BLaER1 treated with 17β-estradiol and CSF1 and Interleukin-3, amounts not matched to agents 10 nM and 100 nM (cell line): ENCODE measurements around the gene CHID1.
A peak's percentile ranks its signal among the peaks of the same experiment; 100 is the strongest.

ENCODE experiments used
- H3K27ac ChIP-seq, 11 experiments: shearing (Covaris generic); formaldehyde crosslinking; 2 replicates each; pipeline ENCODE4 v1.8.1; 2022
- H3K27me3 ChIP-seq, 11 experiments: shearing (Covaris generic); formaldehyde crosslinking; 2 replicates each; pipeline ENCODE4 v1.8.1; 2022
- H3K36me3 ChIP-seq, 11 experiments: shearing (Covaris generic); formaldehyde crosslinking; 2 replicates each; pipeline ENCODE4 v1.8.1; 2022
- H3K4me1 ChIP-seq, 10 experiments: shearing (Covaris generic); formaldehyde crosslinking; 2 replicates each; pipeline ENCODE4 v1.8.1; 2022
- H3K4me2 ChIP-seq, 11 experiments: shearing (Covaris generic); formaldehyde crosslinking; 2 replicates each; pipeline ENCODE4 v1.8.1; 2022
- H3K4me3 ChIP-seq, 10 experiments: shearing (Covaris generic); formaldehyde crosslinking; 2 replicates each; pipeline ENCODE4 v1.8.1; 2022
- H3K9ac ChIP-seq, 11 experiments: shearing (Covaris generic); formaldehyde crosslinking; 2 replicates each; pipeline ENCODE4 v1.8.1; 2022
- H3K9me3 ChIP-seq, 11 experiments: shearing (Covaris generic); formaldehyde crosslinking; replicated peaks in 1 of 11; 2 replicates each; pipeline ENCODE4 v1.8.1; 2022
- H4K20me1 ChIP-seq, 11 experiments: shearing (Covaris generic); formaldehyde crosslinking; 2 replicates each; pipeline ENCODE4 v1.8.1; 2022
- Cebpa-rat ChIP-seq, 11 experiments: shearing (Covaris generic); IDR thresholded peaks; 2 replicates each; pipeline ENCODE4 v1.8.1; 2022

The CHID1 gene

DNA sequence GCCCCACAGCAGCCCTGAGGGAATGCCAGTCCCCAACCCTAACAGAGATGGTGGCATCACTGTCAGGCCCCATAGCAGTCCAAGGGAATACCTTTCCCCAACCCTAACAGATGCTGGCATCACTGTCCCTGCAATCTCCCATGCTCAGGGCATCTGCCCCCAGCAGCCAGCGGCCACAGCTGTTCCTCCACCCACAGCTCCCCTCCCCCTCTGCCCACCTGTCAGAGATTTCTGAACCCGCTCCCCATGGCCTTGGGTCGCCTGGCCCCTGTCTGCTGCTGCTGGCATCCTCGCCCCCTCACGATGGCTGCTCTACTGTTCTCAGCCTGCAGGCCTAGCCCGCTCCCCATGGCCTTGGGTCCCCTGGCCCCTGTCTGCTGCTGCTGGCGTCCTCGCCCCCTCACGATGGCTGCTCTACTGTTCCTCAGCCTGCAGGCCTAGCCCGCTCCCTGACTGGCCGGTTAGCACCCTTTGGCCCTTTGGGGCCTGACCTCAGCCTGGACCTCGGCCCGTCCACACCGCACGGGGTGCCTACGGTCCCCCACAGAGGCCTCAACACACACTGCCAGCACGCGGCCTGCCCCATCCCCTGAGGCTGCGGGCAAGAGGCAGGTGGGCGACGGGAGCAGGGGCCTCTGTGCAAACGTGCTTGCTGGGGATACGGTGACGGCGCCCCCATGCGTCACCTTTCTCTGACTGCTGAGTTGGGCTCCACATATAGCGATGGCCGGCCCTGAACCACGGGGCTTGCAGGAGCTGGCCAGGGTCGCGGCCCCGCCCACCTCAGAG is 20.7 kb downstream of the CHID1 start:
- H3K36me3 ChIP-seq, result peaks cover 30 to 69% (median 40%) of the 10 kb centered on the region in 11 experiments
- H3K27me3 ChIP-seq, result no peaks in the 10 kb centered on the region
- no peaks in the 10 kb centered on the region for H3K9me3 ChIP-seq
- H3K27ac ChIP-seq, result no peak overlapping the region
- H3K4me3 ChIP-seq, result no peak overlapping the region
- peak overlapping the region in 2 of 11 experiments; percentile 46 to 72; a peak in 2 of 22 replicates for H3K4me2 ChIP-seq
- peaks cover 0 to 29% (median 22%) of the 10 kb centered on the region in 10 experiments; a peak in 18 of 20 replicates for H3K4me1 ChIP-seq
- TF ChIP-seq Cebpa-rat (IDR thresholded peaks at IDR 0.05), result no peak
- peak overlapping the region in 1 of 11 experiments; percentile 52; a peak in 1 of 22 replicates for H3K9ac ChIP-seq
- peaks cover 0 to 94% (median 59%) of the 10 kb centered on the region in 11 experiments; a peak in 18 of 22 replicates for H4K20me1 ChIP-seq

DNA sequence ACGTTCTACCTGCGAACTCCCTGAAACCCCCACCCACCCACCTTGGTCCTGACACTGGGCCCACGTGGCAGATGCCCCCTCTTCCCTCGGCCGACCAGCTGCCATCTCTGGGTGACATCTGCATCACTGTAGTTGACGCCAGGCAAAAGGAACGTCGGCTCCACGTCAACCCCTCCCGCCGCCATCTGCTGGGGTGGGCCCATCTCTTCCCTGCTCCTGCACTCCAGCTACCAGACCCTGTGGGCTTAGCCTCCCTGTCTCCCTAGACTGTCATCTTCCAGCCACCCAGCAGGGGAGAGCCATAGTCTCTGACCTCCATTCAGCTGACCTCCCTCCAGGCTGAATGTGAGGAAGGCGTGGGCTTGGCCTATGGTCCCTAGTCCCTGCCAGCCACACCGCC is 21.4 kb downstream of the CHID1 start:
- no peaks in the 10 kb centered on the region for H3K27me3 ChIP-seq
- H3K9me3 ChIP-seq, result no peaks in the 10 kb centered on the region
- peaks cover 0 to 29% (median 22%) of the 10 kb centered on the region in 10 experiments; a peak in 18 of 20 replicates for H3K4me1 ChIP-seq
- H3K36me3 ChIP-seq, result peaks cover 34 to 72% (median 41%) of the 10 kb centered on the region in 11 experiments
- peaks cover 0 to 94% (median 59%) of the 10 kb centered on the region in 11 experiments; a peak in 17 of 22 replicates for H4K20me1 ChIP-seq
- H3K4me2 ChIP-seq, result no peak overlapping the region
- no peak for TF ChIP-seq Cebpa-rat (IDR thresholded peaks at IDR 0.05)
- H3K4me3 ChIP-seq, result no peak overlapping the region
- no peak overlapping the region for H3K27ac ChIP-seq
- no peak overlapping the region for H3K9ac ChIP-seq

DNA sequence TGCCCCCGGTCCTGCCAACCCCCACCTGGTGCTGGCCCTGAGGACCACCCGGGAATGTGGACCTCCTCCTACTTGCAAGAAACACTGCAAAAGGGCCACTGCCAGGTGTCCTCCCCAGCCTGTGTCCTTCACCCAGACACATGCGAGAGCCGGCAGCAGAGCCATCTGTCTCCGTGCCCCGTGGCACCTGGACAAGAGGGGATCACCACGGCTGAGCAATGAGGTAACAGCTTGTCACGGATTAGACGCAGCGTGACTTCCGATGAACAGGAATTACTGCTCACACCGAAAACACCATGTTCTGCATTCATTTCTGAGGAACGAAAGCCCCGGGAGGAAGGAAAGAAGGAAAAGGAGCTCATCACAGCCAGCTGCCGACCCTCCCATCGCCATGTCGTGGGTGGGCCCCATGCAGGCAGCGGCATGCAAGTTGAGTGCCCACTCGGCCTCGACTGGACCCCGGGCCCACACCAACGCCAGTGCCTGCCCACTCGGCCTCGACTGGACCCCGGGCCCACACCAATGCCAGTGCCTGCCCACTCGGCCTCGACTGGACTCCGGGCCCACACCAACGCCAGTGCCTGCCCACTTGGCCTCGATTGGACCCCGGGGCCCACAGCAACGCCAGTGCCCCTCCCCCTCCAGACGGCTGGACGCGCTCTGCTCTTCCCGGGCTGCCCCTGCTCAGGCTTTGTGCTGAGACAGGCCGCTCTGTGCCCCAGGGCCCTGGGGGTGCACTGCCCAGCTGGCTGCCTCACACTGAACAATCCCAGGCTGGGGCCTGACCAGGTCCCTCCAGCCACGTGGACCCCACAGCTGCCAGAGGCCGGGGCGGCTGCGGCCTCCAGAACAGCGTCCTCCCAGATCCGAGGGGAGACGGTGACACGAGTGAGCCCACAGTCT is 22.0 kb downstream of the CHID1 start:
- Histone ChIP-seq H3K4me1 (peaks cover 0 to 29% (median 22%) of the 10 kb centered on the region in 10 experiments; a peak in 18 of 20 replicates), H4K20me1 (peaks cover 0 to 94% (median 57%) of the 10 kb centered on the region in 11 experiments; a peak in 17 of 22 replicates), H3K4me3 (no peak overlapping the region), H3K27ac (no peak overlapping the region), H3K36me3 (peaks cover 36 to 79% (median 48%) of the 10 kb centered on the region in 11 experiments), H3K4me2 (no peak overlapping the region), H3K27me3 (no peaks in the 10 kb centered on the region), H3K9me3 (no peaks in the 10 kb centered on the region), H3K9ac (no peak overlapping the region)
- no peak for TF ChIP-seq Cebpa-rat (IDR thresholded peaks at IDR 0.05)

DNA sequence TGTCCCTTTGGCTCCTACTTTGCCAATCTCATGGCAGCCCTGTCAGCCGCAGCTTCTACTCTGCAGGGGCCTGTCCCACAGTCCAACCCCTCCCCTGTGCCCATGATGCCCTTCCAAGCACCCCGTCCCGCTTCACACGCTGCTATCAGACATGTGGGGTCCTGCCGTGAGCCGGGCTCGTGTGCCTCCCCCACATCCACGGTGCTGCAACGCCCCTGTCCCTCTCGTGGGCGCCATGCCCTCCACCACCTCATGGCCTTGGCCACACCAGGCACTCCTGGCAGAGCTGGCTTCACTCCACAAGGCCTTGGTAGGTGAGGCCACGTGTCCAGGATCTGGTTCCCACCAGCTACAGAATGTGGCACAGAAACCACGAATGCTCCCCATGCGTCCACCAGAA is 23.0 kb downstream of the CHID1 start:
- Histone ChIP-seq H3K9ac (no peak overlapping the region), H3K4me2 (no peak overlapping the region), H4K20me1 (peaks cover 0 to 94% (median 62%) of the 10 kb centered on the region in 11 experiments; a peak in 16 of 22 replicates), H3K4me3 (no peak overlapping the region), H3K9me3 (no peaks in the 10 kb centered on the region), H3K27ac (no peak overlapping the region), H3K36me3 (peaks cover 45 to 84% (median 57%) of the 10 kb centered on the region in 11 experiments), H3K27me3 (no peaks in the 10 kb centered on the region), H3K4me1 (peaks cover 0 to 34% (median 27%) of the 10 kb centered on the region in 10 experiments; a peak in 18 of 20 replicates)
- no peak for TF ChIP-seq Cebpa-rat (IDR thresholded peaks at IDR 0.05)

DNA sequence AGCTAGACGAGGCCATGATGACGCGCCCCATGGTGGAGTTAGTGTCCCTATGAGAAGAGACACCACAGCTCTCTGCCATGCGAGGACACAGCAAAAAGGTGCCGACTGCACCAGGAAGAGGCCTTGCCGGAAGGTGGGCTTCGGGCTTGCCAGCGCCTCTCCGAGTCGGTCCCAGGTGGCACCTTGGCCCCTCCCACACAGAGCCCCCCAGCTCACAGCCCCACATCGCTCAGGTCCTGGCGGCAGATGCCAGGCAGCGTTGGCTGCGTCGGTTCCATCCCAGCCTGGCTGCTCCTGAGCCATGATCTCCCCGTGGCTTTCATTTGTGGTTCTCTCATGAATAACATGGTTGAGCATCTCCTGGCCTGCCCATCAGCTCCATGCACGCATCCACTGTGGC is 24.0 kb downstream of the CHID1 start:
- TF ChIP-seq Cebpa-rat (IDR thresholded peaks at IDR 0.05), result no peak
- peaks cover 0 to 87% (median 55%) of the 10 kb centered on the region in 11 experiments; a peak in 16 of 22 replicates for H4K20me1 ChIP-seq
- H3K4me3 ChIP-seq, result no peak overlapping the region
- H3K9me3 ChIP-seq, result no peaks in the 10 kb centered on the region
- no peak overlapping the region for H3K27ac ChIP-seq
- no peaks in the 10 kb centered on the region for H3K27me3 ChIP-seq
- H3K4me2 ChIP-seq, result no peak overlapping the region
- H3K4me1 ChIP-seq, result peaks cover 0 to 24% (median 19%) of the 10 kb centered on the region in 10 experiments; a peak in 18 of 20 replicates
- peaks cover 51 to 91% (median 67%) of the 10 kb centered on the region in 11 experiments for H3K36me3 ChIP-seq
- no peak overlapping the region for H3K9ac ChIP-seq

DNA sequence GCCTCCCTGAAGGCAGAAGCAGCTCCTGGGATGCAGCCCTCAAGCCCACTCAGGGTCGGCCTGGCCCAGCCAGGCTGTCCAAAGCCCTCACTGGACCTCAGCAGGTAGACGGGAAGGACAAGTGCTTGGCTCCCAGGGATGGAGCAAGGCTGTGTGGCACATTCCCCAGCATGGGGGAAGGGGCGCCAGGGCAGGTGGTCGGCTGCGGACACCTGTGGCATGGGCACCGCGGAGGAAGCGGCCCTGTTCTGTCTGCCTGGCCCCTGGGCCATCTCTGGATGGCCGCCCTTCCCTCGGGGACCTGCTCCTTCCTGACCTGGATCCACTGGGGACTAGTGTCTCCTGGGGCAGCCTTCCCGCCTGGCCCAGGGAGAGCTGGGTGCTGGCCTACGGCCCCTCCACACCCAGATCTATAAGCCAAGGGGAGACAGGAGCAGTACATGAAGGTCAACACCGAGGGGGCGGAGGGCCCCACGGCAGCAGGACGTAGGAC is 26.0 kb downstream of the CHID1 start:
- H3K4me2 ChIP-seq, result no peak overlapping the region
- no peak for TF ChIP-seq Cebpa-rat (IDR thresholded peaks at IDR 0.05)
- no peak overlapping the region for H3K4me3 ChIP-seq
- peaks cover 0 to 9% (median 6%) of the 10 kb centered on the region in 10 experiments; a peak in 8 of 20 replicates for H3K4me1 ChIP-seq
- H4K20me1 ChIP-seq, result peaks cover 0 to 80% (median 38%) of the 10 kb centered on the region in 11 experiments; a peak in 16 of 22 replicates
- no peak overlapping the region; a peak in 1 of 22 replicates for H3K9ac ChIP-seq
- peaks cover 65 to 96% (median 83%) of the 10 kb centered on the region in 11 experiments for H3K36me3 ChIP-seq
- no peaks in the 10 kb centered on the region for H3K9me3 ChIP-seq
- no peaks in the 10 kb centered on the region for H3K27me3 ChIP-seq
- no peak overlapping the region for H3K27ac ChIP-seq

DNA sequence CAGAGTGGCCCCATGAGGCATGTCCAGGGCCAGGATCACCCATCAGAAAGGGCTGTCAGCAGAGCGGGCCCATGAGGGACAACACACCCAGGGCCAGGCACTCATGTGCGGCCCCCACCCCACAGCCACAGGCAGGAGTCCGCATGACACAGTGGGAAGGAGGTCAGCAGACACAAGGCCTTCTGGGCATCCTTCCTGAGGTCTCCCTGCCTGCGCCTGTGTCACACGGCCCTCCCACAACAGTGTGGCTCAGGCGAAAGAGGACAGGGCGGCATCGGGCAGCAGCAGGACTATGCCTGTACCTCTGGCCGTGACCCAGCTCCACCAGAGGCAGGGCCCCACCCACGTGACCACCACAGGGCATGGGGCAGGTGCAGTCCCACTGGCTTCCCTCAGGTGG is 27.1 kb downstream of the CHID1 start:
- Histone ChIP-seq H3K4me3 (no peak overlapping the region), H3K4me1 (peaks cover 0 to 9% (median 6%) of the 10 kb centered on the region in 10 experiments; a peak in 8 of 20 replicates), H3K9ac (no peak overlapping the region), H4K20me1 (peaks cover 0 to 76% (median 34%) of the 10 kb centered on the region in 11 experiments; a peak in 14 of 22 replicates), H3K9me3 (no peaks in the 10 kb centered on the region), H3K36me3 (peaks cover 71 to 97% (median 88%) of the 10 kb centered on the region in 11 experiments), H3K4me2 (no peak overlapping the region), H3K27ac (no peak overlapping the region), H3K27me3 (no peaks in the 10 kb centered on the region)
- TF ChIP-seq Cebpa-rat (IDR thresholded peaks at IDR 0.05), result no peak

DNA sequence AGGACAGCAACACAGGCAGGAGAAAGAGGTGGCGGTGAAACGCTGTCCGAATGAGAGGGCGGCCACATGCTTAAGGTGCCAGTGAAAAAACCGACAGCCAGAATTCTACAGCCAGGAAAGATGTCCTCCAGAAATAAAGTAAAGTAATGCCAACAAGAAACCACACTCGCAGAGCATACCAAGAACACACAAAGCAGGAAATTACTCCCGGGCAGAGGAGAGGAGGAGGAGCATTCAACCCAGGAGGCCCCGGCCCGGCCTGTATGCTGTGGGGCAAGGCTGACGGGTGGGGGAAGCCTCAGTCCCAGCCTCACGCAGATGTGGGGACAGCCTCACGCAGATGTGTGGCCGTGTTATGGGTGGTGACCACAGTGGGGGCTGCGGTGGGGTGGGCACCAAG is 28.0 kb downstream of the CHID1 start:
- peaks cover 73 to 96% (median 88%) of the 10 kb centered on the region in 11 experiments for H3K36me3 ChIP-seq

More for the DNA sequence above, 28.0 kb downstream of the CHID1 start:
- Histone ChIP-seq H3K4me1 (peaks cover 0 to 9% (median 6%) of the 10 kb centered on the region in 10 experiments; a peak in 8 of 20 replicates), H3K27me3 (no peaks in the 10 kb centered on the region), H3K27ac (no peak overlapping the region), H3K4me3 (no peak overlapping the region), H3K9me3 (no peaks in the 10 kb centered on the region), H4K20me1 (peaks cover 0 to 70% (median 34%) of the 10 kb centered on the region in 11 experiments; a peak in 14 of 22 replicates), H3K9ac (no peak overlapping the region), H3K4me2 (peak overlapping the region in 3 of 11 experiments; percentile 5 to 12 (median 7); a peak in 3 of 22 replicates)
- TF ChIP-seq Cebpa-rat (IDR thresholded peaks at IDR 0.05), result no peak
